ENCODE data around the gene ATG16L1.

DNA sequence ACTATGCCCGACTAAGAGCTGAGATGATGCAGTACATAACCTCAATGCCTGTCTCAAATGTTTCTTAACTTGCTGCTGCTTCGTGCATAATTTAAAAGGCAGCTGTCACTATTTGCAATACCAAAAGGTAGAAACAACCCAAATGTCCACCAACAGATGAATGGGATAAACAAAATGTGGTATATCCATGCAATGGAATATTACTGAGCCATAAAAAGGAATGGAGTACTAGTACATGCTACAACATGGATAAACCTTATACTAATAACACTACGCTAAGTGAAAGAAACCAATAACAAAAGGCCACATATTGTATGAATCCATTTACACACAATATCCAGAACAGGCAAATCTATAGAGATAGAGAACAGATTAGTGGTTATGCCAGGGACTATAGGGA lies 89.8 kb downstream of the ATG16L1 start:
- no peak for TF ChIP-seq SP1 (IDR thresholded peaks at IDR 0.05; ENCODE audit: low read depth, low read length)
- no peak for TF ChIP-seq POLR2AphosphoS5 (IDR thresholded peaks at IDR 0.05; ENCODE audit: low read length)
- TF ChIP-seq CEBPB (IDR thresholded peaks at IDR 0.05; ENCODE audit: borderline replicate concordance in 1 of 2, low read depth in 2 of 2, low read length in 2 of 2) = no peak
- TF ChIP-seq CREB1 (IDR thresholded peaks at IDR 0.05; ENCODE audit: low read depth) = no peak
- no peak for TF ChIP-seq MXI1 (IDR thresholded peaks at IDR 0.05; ENCODE audit: low read depth, low read length)
- TF ChIP-seq, protein P1, sequence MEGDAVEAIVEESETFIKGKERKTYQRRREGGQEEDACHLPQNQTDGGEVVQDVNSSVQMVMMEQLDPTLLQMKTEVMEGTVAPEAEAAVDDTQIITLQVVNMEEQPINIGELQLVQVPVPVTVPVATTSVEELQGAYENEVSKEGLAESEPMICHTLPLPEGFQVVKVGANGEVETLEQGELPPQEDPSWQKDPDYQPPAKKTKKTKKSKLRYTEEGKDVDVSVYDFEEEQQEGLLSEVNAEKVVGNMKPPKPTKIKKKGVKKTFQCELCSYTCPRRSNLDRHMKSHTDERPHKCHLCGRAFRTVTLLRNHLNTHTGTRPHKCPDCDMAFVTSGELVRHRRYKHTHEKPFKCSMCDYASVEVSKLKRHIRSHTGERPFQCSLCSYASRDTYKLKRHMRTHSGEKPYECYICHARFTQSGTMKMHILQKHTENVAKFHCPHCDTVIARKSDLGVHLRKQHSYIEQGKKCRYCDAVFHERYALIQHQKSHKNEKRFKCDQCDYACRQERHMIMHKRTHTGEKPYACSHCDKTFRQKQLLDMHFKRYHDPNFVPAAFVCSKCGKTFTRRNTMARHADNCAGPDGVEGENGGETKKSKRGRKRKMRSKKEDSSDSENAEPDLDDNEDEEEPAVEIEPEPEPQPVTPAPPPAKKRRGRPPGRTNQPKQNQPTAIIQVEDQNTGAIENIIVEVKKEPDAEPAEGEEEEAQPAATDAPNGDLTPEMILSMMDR (IDR thresholded peaks at IDR 0.05 in 2 of 3, conservative IDR thresholded peaks at IDR 0.05 in 1 of 3; ENCODE audit: control insufficient read depth in 2 of 3, extremely low read depth in 1 of 3, insufficient read depth in 1 of 3, low read depth in 3 of 3, low read length in 3 of 3) = no peak
- TF ChIP-seq BCL11A (IDR thresholded peaks at IDR 0.05; ENCODE audit: low read depth, low read length) = no peak
